Transverse colon (tissue), 4 donors: Measurements from ENCODE around the gene TNP2. TPM values are rescaled to one million over a fixed set of nuclear protein-coding genes. Genes with fewer than 3 reads are reported as not detected.
"Not testable (repeated sequence)": the region's sequence is repeated elsewhere in the genome, so short reads cannot be mapped to it uniquely, and the experiment has no call there.

Experiments
- DNase-seq: peaks from one replicate; pipeline ENCODE4 v3.0.0-alpha.2; 2019
- H3K27ac ChIP-seq, 4 donors: fragments of 200-600 bp; sonication (generic); 2 replicates each; pipeline ENCODE4 v1.5.1; 2016 to 2018; ENCODE audit warnings: inconsistent platforms in 4 of 4
- H3K27me3 ChIP-seq: fragments of 200-600 bp; sonication (generic); 2 replicates; pipeline ENCODE4 v1.5.1; 2017; ENCODE audit warnings: inconsistent platforms
- H3K36me3 ChIP-seq, 4 donors: fragments of 200-600 bp; sonication (generic); 2 replicates each; pipeline ENCODE4 v1.5.1; 2017 to 2019; ENCODE audit warnings: inconsistent platforms in 4 of 4
- H3K4me1 ChIP-seq, 4 donors: fragments of 200-600 bp; sonication (generic); 2 replicates each; pipeline ENCODE4 v1.5.1; 2017 to 2020; ENCODE audit warnings: inconsistent platforms in 4 of 4
- H3K4me3 ChIP-seq, 4 donors: fragments of 200-600 bp; sonication (generic); 1 replicate in 1 of 4; 2 replicates in 3 of 4; pipeline versions ENCODE4 v1.5.1 to v1.6.1; 2017 to 2019; ENCODE audit warnings: inconsistent platforms in 4 of 4
- H3K9me3 ChIP-seq, 2 donors: fragments of 200-600 bp; sonication (generic); 2 replicates each; pipeline ENCODE4 v1.5.1; 2017 to 2019; ENCODE audit warnings: inconsistent platforms in 2 of 2
- CTCF ChIP-seq, 5 experiments: fragments of 200-600 bp in 3 of 5; fragments of 450-650 bp in 2 of 5; sonication (generic) in 3 of 5; IDR thresholded peaks; 1 replicate in 2 of 5; 2 replicates in 3 of 5; pipeline ENCODE4 v1.5.1; 2016 to 2017; ENCODE audit warnings: antibody characterized with exemption in 5 of 5, inconsistent platforms in 3 of 5, mild to moderate bottlenecking in 2 of 5, moderate library complexity in 1 of 5
- EP300 ChIP-seq: sonication (generic); formaldehyde crosslinking; IDR thresholded peaks from one replicate; pipeline ENCODE4 v1.6.1; 2017; ENCODE audit warnings: antibody characterized with exemption, low read depth
- POLR2A ChIP-seq: fragments of 450-650 bp; IDR thresholded peaks from one replicate; pipeline ENCODE4 v1.6.1; 2016; ENCODE audit warnings: antibody characterized with exemption, mild to moderate bottlenecking, moderate library complexity
- POLR2AphosphoS5 ChIP-seq, 3 donors: sonication (generic); formaldehyde crosslinking; IDR thresholded peaks; one replicate each; pipeline ENCODE4 v1.6.1; 2016; ENCODE audit warnings: antibody characterized with exemption in 3 of 3
- WGBS, 2 donors: methylation state at CpG; one replicate each; pipeline ENCODE4 v1.1.5; 2018; ENCODE audit warnings: low coverage in 1 of 2; 5-methylcytosine and 5-hydroxymethylcytosine counted together
- in situ Hi-C, 4 donors: fragments of 200-750 bp; cut with MboI; loops; one replicate each; pipeline versions ENCODE4 v1.15.0 to v1.15.1; 2017; ENCODE audit warnings: low sequenced_read_pairs in 3 of 4, low pct_ligation_motif_present in 1 of 4, low pct_unique_long_range_greater_than_20kb in 1 of 4
- intact Hi-C: fragments of 100-400 bp; cut with DNase I; formaldehyde crosslinking; loops from one replicate; pipeline ENCODE4 v1.15.1; 2023; ENCODE audit warnings: low total_unique reads
- total RNA-seq, 4 donors: library from RNA; depleted of rRNA; stranded (reverse); fragments of >200 nt; gene quantifications; one replicate each; pipeline ENCODE4 v1.1.0, GENCODE V29; 2016

The TNP2 gene
- total RNA-seq, 4 donors from 2014 or later, result not detected

GRCh38 chr16:11301645-11302501 lies 32.7 kb upstream of the TNP2 start:
- H3K4me1 ChIP-seq, result peaks cover 3 to 15% (median 11%) of the 10 kb centered on the region in 4 donors

GRCh38 chr16:11300560-11300892 lies 31.4 kb upstream of the TNP2 start:
- peaks cover 3 to 19% (median 13%) of the 10 kb centered on the region in 4 donors for H3K4me1 ChIP-seq
- TF ChIP-seq POLR2A, result no peak
- no peak for TF ChIP-seq EP300
- no peak for TF ChIP-seq POLR2AphosphoS5 (IDR thresholded peaks at IDR 0.05)
- no peak for TF ChIP-seq CTCF (IDR thresholded peaks at IDR 0.05)
- no peaks in the 10 kb centered on the region for H3K9me3 ChIP-seq
- H3K4me3 ChIP-seq, result no peak overlapping the region
- no peak overlapping the region for H3K27ac ChIP-seq
- no peaks in the 10 kb centered on the region for H3K36me3 ChIP-seq
- H3K27me3 ChIP-seq, result no peaks in the 10 kb centered on the region
- intact Hi-C loops, result no loop called here
- 85 to 93% methylated on average over 6 to 7 of the region's 7 CpGs for WGBS, 2 donors
- in situ Hi-C loops, result no loop called here
- DNase-seq, result no peak

More at GRCh38 chr16:11301645-11302501, 32.7 kb upstream of the TNP2 start:
- intact Hi-C loops, result no loop called here
- Histone ChIP-seq H3K27ac (no peak overlapping the region), H3K36me3 (no peaks in the 10 kb centered on the region), H3K4me3 (no peak overlapping the region), H3K27me3 (no peaks in the 10 kb centered on the region), H3K9me3 (no peaks in the 10 kb centered on the region)
- no peak for TF ChIP-seq CTCF (IDR thresholded peaks at IDR 0.05)
- no peak for TF ChIP-seq POLR2AphosphoS5 (IDR thresholded peaks at IDR 0.05)
- no peak for TF ChIP-seq POLR2A
- no peak for TF ChIP-seq EP300
- no peak for DNase-seq
- in situ Hi-C loops, result no loop called here
- 63 to 75% methylated on average over 4 of the region's 4 CpGs for WGBS, 2 donors

- Histone ChIP-seq H3K4me1 (peaks cover 3 to 19% (median 13%) of the 10 kb centered on the region in 4 donors), H3K4me3 (no peak overlapping the region), H3K9me3 (no peaks in the 10 kb centered on the region), H3K36me3 (no peaks in the 10 kb centered on the region), H3K27ac (no peak overlapping the region), H3K27me3 (no peaks in the 10 kb centered on the region)
- TF ChIP-seq CTCF (IDR thresholded peaks at IDR 0.05) (no peak), POLR2AphosphoS5 (IDR thresholded peaks at IDR 0.05) (no peak), EP300 (no peak), POLR2A (no peak)
- in situ Hi-C loops, result no loop called here
- intact Hi-C loops, result no loop called here
- no peak for DNase-seq
- WGBS, 2 donors, result 87% methylated on average over 6 of the region's 6 CpGs; no CpG with 5 or more reads in 1 of the 2 donors
Observed at GRCh38 chr16:11299865-11300559, 30.9 kb upstream of the TNP2 start.

DNA sequence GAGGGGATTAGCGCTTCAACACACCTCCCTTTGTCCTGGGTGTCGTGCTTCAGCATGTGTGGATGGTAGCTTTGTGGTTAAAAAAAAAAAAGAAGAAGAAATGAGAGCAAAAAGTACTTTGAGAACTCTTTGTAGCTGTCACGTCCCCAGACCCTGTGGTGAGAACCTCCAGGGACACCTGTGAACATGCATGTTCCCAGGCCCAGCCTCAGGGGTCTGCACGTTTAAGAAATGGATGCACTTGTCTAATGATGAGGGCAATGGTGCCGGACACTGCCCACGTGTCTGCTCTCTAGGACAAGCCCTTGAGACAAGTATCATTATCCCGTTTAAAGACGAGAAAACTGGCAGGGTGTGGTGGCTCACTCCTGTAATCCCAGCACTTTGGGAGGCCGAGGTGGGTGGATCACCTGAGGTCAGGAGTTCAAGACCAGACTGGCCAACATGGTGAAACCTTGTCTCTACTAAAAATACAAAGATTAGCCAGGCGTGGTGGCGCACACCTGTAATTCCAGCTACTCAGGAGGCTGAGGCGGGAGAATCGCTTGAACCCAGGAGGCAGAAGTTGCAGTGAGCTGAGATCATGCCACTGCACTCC lies 29.9 kb upstream of the TNP2 start:
- in situ Hi-C loops, H3K27ac ChIP-seq, H3K27me3 ChIP-seq, intact Hi-C loops, H3K9me3 ChIP-seq, DNase-seq, H3K36me3 ChIP-seq, H3K4me3 ChIP-seq: not testable (repeated sequence)
- peaks cover 3 to 19% (median 13%) of the 10 kb centered on the region in 4 donors for H3K4me1 ChIP-seq
- WGBS, 2 donors, result 71 to 86% methylated on average over 6 to 13 of the region's 13 CpGs
